T-helper 1 cell treated with Interleukin-12 subunit alpha and Interleukin-12 subunit beta and Interleukin-4 antibody, amounts not matched to agents 30 μg/mL and 1 μg/mL, for 36 hours (primary cell): ENCODE results near the gene TMEM132D.

Experiments
- H3K27ac Mint-ChIP-seq: one replicate; pipeline ENCODE4 v1.8.0; 2021; ENCODE audit warnings: mild to moderate bottlenecking, mixed read lengths
- H3K27me3 Mint-ChIP-seq: one replicate; pipeline ENCODE4 v1.8.0; 2021; ENCODE audit warnings: low read depth, mixed read lengths
- H3K36me3 Mint-ChIP-seq: one replicate; pipeline ENCODE4 v1.8.0; 2021; ENCODE audit warnings: low read depth, mixed read lengths
- H3K4me1 Mint-ChIP-seq: one replicate; pipeline ENCODE4 v1.8.0; 2021; ENCODE audit warnings: low read depth, mixed read lengths
- H3K4me3 Mint-ChIP-seq: one replicate; pipeline ENCODE4 v1.8.0; 2021; ENCODE audit warnings: mild to moderate bottlenecking, moderate library complexity, mixed read lengths
- H3K9me3 Mint-ChIP-seq: one replicate; pipeline ENCODE4 v1.8.0; 2021; ENCODE audit warnings: mixed read lengths

TMEM132D gene

GRCh38 chr12:129532707-129533499, 370.9 kb downstream of the TMEM132D start:
- Mint-ChIP-seq H3K9me3 (peaks cover 21% of the 10 kb centered on the region), H3K27ac (no peak overlapping the region), H3K36me3 (no peaks in the 10 kb centered on the region), H3K27me3 (no peaks in the 10 kb centered on the region), H3K4me3 (no peak overlapping the region), H3K4me1 (no peaks in the 10 kb centered on the region)

DNA sequence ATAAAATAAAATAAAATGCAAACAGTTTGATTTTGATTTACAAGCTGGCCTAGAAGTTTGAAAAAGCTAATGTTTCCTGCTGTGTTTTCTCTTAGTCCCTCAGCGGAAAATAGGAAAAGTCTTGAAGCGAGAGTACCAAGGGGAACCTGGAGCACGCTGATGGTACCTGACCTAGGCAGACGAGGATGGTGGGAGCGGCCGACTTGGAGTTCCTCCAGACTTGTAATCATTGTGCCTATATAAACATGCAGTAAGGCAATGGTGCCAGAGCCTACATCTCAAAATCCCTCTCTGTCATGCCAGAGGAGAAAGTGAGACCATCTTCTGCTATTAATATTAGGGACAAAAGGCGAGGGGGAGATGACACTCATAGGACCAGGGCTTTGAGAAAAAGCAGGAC, 371.7 kb downstream of the TMEM132D start:
- no peaks in the 10 kb centered on the region for H3K27me3 Mint-ChIP-seq
- no peaks in the 10 kb centered on the region for H3K36me3 Mint-ChIP-seq
- H3K4me3 Mint-ChIP-seq: no peak overlapping the region
- H3K27ac Mint-ChIP-seq: no peak overlapping the region
- peaks cover 16% of the 10 kb centered on the region for H3K9me3 Mint-ChIP-seq
- H3K4me1 Mint-ChIP-seq: no peaks in the 10 kb centered on the region

GRCh38 chr12:129530984-129531383, 372.8 kb downstream of the TMEM132D start:
- Mint-ChIP-seq H3K4me1 (no peaks in the 10 kb centered on the region), H3K27ac (no peak overlapping the region), H3K9me3 (peaks cover 16% of the 10 kb centered on the region), H3K36me3 (no peaks in the 10 kb centered on the region), H3K4me3 (no peak overlapping the region), H3K27me3 (no peaks in the 10 kb centered on the region)

GRCh38 chr12:129530517-129530916, 373.3 kb downstream of the TMEM132D start:
- H3K9me3 Mint-ChIP-seq: peaks cover 20% of the 10 kb centered on the region
- H3K4me3 Mint-ChIP-seq: no peak overlapping the region
- H3K27me3 Mint-ChIP-seq: no peaks in the 10 kb centered on the region

GRCh38 chr12:129527506-129527905, 376.3 kb downstream of the TMEM132D start:
- Mint-ChIP-seq H3K4me1 (no peaks in the 10 kb centered on the region), H3K9me3 (peaks cover 25% of the 10 kb centered on the region), H3K4me3 (no peak overlapping the region), H3K27ac (no peak overlapping the region), H3K36me3 (no peaks in the 10 kb centered on the region), H3K27me3 (no peaks in the 10 kb centered on the region)

More at GRCh38 chr12:129530517-129530916, 373.3 kb downstream of the TMEM132D start:
- Mint-ChIP-seq H3K36me3 (no peaks in the 10 kb centered on the region), H3K4me1 (no peaks in the 10 kb centered on the region), H3K27ac (no peak overlapping the region)

DNA sequence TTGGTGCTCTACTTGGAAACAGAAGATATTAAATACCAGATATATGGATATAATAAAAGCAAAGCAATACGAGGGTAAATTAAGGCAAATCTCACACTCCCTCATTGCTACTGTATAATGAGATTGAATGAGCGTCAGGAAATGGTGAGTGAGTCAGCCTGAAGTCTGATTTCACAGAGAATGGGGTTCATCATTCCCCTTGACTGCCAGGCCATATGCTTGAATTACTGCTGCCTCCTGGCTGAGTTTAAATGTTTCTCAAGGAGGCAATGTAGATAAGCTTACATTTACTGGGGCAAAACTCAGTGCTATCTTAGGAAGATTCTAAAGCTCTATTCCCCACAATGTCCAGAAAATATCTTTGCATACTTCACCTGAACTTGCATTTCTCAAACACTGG, 380.2 kb downstream of the TMEM132D start:
- Mint-ChIP-seq H3K9me3 (peaks cover 19% of the 10 kb centered on the region), H3K27me3 (no peaks in the 10 kb centered on the region), H3K4me1 (no peaks in the 10 kb centered on the region), H3K36me3 (no peaks in the 10 kb centered on the region), H3K27ac (no peak overlapping the region), H3K4me3 (no peak overlapping the region)

DNA sequence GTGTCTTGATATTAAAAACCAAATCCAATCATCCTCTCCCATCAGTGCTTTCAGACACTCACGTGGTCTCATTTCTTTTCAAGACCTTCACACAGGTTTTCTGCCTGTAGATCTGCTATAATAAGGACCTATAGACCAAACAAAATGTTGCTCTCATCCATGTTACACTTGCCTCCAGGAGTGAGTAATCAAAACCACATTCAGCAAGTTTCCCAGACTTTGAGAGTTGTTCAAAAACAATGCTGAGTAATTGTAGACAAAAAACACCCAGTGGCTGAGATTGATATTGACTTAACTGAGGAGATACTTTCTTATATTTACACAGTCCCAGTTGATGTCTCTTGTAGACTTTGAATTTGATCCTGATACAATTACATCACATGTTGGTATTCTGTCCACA, 383.1 kb downstream of the TMEM132D start:
- H3K4me3 Mint-ChIP-seq: no peak overlapping the region
- H3K4me1 Mint-ChIP-seq: no peaks in the 10 kb centered on the region
- H3K36me3 Mint-ChIP-seq: no peaks in the 10 kb centered on the region
- H3K9me3 Mint-ChIP-seq: peaks cover 28% of the 10 kb centered on the region
- no peak overlapping the region for H3K27ac Mint-ChIP-seq
- no peaks in the 10 kb centered on the region for H3K27me3 Mint-ChIP-seq

GRCh38 chr12:129503802-129504201, 400.0 kb downstream of the TMEM132D start:
- no peak overlapping the region for H3K4me3 Mint-ChIP-seq
- peaks cover 9% of the 10 kb centered on the region for H3K9me3 Mint-ChIP-seq
- no peaks in the 10 kb centered on the region for H3K27me3 Mint-ChIP-seq

GRCh38 chr12:129496226-129496625, 407.6 kb downstream of the TMEM132D start:
- Mint-ChIP-seq H3K27me3 (no peaks in the 10 kb centered on the region), H3K36me3 (no peaks in the 10 kb centered on the region), H3K9me3 (peaks cover 18% of the 10 kb centered on the region)

More at GRCh38 chr12:129503802-129504201, 400.0 kb downstream of the TMEM132D start:
- Mint-ChIP-seq H3K27ac (no peak overlapping the region), H3K36me3 (no peaks in the 10 kb centered on the region), H3K4me1 (no peaks in the 10 kb centered on the region)

GRCh38 chr12:129494766-129495165, 409.1 kb downstream of the TMEM132D start:
- no peaks in the 10 kb centered on the region for H3K27me3 Mint-ChIP-seq

More at GRCh38 chr12:129496226-129496625, 407.6 kb downstream of the TMEM132D start:
- no peaks in the 10 kb centered on the region for H3K4me1 Mint-ChIP-seq
- no peak overlapping the region for H3K4me3 Mint-ChIP-seq
- H3K27ac Mint-ChIP-seq: no peak overlapping the region

DNA sequence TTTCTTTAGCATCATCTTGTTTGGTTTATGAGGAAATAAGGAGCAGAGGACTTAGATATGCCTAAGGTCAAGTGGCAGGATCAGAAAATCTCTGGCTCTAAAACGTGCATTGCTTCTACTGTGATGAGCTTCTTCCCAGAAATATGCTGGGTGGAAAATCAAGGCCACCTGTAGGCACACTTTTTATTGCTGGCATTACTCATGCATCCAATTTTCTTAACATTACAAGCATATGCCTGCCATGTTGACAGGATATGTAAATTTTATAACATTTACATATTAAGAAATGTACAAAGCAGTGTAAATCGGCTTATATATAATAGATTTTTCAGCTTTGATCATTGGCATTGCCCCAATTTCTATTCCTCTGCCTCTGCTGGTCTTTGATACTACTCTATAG, 409.6 kb downstream of the TMEM132D start:
- Mint-ChIP-seq H3K4me1 (no peaks in the 10 kb centered on the region), H3K36me3 (no peaks in the 10 kb centered on the region), H3K27ac (no peak overlapping the region), H3K9me3 (peaks cover 20% of the 10 kb centered on the region), H3K27me3 (no peaks in the 10 kb centered on the region), H3K4me3 (no peak overlapping the region)

More at GRCh38 chr12:129494766-129495165, 409.1 kb downstream of the TMEM132D start:
- peaks cover 17% of the 10 kb centered on the region for H3K9me3 Mint-ChIP-seq
- no peak overlapping the region for H3K27ac Mint-ChIP-seq
- H3K36me3 Mint-ChIP-seq: no peaks in the 10 kb centered on the region
- H3K4me3 Mint-ChIP-seq: no peak overlapping the region
- no peaks in the 10 kb centered on the region for H3K4me1 Mint-ChIP-seq

- Mint-ChIP-seq H3K4me3 (no peak overlapping the region), H3K27me3 (no peaks in the 10 kb centered on the region), H3K9me3 (peaks cover 24% of the 10 kb centered on the region), H3K36me3 (no peaks in the 10 kb centered on the region), H3K4me1 (no peaks in the 10 kb centered on the region), H3K27ac (no peak overlapping the region)
These were observed 414.6 kb downstream of the TMEM132D start for GRCh38 chr12:129489100-129489676.

DNA sequence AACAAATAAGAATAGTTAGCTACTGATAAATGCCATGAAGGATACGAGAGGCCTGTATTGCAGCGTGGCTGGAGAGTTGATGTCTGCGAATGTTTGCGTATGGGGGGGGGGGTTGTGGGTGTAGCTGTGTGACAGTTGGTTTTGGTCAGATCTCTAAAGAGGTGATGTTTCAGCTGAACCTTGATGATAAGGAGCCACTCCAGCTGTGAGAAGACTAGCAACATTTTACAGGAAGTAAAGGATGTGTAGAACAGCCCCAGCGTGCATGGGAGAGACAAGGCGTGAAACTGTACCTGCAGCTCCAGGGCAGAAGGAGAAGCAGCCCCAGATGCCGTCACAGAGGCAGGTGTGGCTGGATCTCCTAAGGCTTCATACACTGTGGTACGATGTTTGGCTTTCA, 416.9 kb downstream of the TMEM132D start:
- no peaks in the 10 kb centered on the region for H3K4me1 Mint-ChIP-seq
- H3K36me3 Mint-ChIP-seq: no peaks in the 10 kb centered on the region
- H3K9me3 Mint-ChIP-seq: peaks cover 24% of the 10 kb centered on the region
- H3K4me3 Mint-ChIP-seq: no peak overlapping the region
- no peak overlapping the region for H3K27ac Mint-ChIP-seq
- H3K27me3 Mint-ChIP-seq: no peaks in the 10 kb centered on the region

DNA sequence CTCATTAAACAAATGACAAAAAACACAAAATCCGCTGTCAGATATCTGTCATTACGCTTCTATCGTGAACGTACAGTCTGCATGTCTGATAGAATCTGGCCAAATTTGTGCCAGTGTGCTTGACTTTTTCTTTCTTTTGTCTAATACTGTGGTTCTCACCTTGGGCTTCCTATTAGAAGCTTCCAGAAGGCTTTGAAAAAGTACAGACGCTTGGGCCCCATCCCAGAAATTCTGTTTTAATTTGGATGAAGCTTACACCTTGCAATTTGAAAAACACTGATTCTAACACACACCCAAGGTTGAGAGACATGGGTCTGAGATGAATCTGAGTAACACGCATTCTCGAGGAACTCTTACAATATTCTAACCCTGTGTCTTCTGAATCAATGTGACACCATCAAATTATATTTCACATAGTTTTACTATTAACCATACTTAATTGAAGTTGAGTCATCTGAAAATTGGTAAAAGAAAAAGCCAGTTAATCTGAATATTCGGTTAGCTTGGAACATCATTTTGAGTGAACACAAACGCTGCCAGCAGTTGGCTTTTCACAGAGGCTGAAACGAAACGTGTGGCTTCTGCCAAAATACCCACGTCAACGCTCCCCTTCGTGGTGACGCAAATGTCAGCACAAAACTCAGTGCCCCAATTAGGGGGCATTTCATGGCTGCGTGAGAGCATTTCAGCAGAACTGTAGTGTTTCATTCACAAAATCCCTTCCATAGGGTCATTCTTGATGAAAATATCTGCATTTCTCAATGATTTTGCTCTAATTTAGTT, 420.5 kb downstream of the TMEM132D start:
- peaks cover 30% of the 10 kb centered on the region for H3K9me3 Mint-ChIP-seq
- no peak overlapping the region for H3K4me3 Mint-ChIP-seq
- no peaks in the 10 kb centered on the region for H3K27me3 Mint-ChIP-seq
- H3K27ac Mint-ChIP-seq: no peak overlapping the region
- H3K36me3 Mint-ChIP-seq: no peaks in the 10 kb centered on the region
- no peaks in the 10 kb centered on the region for H3K4me1 Mint-ChIP-seq
